GM21360 (cell line): ENCODE results near the gene EIF5.
"Not testable (repeated sequence)": the region's sequence is repeated elsewhere in the genome, so short reads cannot be mapped to it uniquely, and the experiment has no call there.

Experiments used
- ATAC-seq: cut with Tn5 transposase; IDR thresholded peaks from one replicate; pipeline ENCODE4 v1.9.1; 2021; ENCODE audit warnings: mild to moderate bottlenecking, moderate library complexity; ENCODE audit not compliant: unreplicated experiment

The EIF5 gene

DNA sequence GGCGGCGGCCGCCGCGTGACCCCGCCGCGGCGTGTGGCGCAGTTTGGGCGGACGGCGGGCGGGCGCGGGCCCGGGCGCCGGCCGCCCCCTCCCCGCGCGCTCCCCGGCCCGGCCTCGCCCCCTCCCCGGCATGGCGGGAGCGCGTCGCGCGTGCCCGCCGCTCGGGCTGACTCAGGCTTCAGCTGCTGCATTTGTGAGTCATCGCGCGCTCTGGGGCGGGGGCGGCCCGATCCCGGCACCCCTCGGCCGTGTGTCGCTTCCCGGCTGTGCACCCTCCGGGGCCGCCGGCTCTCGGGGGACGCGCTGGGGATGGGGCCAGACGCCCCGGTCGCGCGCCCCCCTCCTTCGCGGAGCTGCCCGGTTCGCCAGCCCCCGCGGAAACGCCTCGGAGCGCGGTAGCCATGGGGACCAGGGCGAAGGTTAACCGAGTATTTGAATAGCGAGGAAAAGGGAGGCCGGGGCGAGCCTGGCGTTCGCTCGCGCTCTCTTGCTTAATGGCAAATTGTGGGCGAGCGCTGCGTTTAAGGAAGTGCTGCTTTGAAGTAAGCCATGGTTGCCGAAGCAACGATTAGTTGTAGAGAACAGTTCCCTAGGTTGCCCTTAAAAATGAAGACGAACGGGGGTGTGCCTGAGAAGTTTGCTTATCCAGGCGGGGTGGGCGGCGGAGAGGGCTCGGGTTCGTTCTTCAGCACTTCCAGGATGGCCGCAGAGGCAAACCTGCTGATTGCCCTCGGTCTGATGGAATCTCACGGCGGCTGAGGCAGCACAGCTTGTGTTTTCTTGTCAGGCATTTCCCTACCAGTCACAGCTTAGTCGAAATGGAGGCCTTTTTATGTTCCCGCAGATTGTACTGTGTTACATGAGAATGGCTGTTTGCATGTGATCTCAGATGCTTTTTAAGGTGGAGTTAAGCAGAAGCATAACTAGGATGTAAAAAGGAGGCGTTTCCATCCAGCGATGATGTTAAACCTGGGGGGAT is 896 bp downstream of the EIF5 start:
- peak; percentile 18 for ATAC-seq

DNA sequence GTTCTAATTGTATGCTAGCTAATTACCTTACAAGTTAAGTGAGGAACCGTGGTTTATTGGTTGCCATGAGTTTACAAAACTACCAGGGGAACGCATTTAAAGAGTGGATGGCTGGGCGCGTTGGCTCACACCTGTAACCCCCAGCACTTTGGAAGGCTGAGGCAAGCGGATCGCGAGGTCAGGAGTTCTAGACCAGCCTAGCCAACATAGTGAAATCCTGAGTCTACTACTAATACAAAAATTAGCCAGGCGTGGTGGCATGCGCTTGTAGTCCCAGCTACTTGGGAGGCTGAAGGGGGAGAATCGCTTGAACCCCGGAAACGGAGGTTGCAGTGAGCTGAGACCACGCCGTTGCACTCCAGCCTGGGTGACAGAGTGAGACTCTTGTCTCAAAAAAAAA is 2.2 kb downstream of the EIF5 start:
- ATAC-seq: no peak

DNA sequence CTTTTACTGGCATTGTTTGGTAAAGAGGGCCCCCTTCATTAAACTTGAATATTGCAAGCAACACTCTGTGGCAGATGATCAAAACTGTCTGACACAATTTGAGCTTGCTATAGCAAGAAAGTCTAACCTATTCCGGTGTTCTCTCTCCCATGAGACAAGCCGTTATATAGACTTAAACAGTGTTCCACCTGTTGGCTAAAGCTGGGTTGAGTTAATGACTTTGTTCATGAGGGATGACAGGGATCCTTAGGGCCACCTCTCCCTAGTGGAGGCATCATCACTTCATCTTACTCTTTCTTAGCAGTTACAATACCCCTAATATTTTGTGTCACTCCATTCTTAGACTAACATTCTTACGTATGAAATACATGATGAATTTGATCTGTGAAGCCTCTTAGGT is 3.8 kb downstream of the EIF5 start:
- no peak for ATAC-seq

DNA sequence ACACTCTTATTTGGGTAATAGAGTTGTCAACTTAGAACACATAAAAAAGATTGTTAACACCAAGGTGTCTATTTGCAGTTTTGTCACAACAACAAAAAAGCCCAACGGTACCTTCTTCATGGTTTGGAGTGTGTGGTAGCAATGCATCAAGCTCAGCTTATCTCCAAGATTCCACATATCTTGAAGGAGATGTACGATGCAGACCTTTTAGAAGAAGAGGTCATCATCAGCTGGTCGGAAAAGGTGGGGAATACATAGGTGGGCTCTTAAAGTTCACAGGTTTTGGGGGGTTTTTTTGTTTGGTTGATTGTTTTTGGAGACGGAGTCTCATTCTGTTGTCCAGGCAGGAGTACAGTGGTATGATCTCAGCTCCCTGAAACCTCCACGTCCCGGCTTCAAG is 5.5 kb downstream of the EIF5 start:
- ATAC-seq: no peak

DNA sequence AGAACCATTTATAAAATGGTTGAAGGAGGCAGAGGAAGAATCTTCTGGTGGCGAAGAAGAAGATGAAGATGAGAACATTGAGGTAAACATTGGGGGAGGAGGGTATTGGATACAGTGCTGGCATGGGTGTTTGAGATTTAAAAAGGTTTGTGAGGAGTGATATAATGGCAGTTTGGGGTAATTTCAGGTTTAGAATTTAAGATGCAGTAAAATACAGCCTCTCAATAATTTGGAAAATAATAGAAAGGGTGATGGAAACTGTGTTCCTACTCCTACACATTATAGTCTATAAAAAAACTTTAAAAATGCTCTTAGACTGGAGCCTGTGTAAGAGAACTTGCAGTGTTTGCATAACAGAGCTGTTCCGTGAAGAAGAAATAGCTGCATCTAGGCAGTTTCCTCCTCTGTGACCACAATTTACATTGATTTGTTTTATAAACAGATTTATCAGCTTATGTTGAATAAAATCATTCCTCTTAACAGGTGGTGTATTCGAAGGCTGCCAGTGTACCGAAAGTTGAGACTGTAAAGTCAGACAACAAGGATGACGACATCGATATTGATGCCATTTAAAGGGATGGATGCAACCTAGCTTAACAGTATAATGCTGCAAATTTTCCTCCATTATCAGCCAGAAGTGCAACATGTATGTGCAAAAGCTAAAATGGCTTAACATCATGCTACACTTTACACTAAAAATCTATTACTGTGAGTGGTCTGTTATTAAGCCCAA is 6.6 kb downstream of the EIF5 start:
- ATAC-seq: no peak

DNA sequence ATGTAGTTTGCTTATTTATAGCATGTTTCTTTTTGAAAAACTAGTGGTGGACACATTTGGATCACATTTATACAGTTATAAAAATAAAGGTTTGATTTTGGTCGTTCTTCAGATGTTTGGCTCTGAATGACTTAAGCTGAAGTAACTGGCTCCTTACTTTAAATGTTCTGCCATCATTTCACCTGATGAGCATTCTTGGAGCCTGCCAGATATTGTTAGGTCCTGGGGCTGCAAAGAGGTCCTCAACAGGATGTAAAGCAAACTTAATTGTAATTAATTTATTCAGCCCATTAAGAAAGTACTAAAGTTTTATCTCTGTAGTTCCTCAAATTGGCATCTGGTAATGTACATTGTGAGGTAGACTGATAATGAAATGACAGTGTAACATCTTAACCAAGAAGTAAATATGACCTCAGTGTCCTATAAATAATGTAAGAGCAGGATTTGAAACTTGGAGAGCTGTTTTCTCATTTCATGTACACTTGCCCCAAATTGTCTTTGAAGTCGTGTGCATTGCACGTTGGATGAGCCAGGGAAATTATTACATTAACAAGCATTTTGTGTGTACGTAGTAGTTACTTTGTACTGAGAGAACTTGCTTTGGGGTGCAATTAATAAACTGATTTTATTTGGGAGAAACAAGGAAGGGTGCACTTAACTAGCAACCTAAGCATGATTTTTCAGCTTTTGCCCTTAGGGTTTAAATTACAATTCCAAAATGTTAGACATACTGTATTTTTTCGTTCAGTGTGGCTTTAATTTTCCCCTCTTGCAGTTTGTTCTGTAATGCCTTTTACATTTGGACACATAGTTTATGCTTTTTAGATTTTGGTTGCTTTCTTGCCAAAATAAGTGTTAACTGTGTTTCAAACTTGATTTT is 7.5 kb downstream of the EIF5 start:
- ATAC-seq: no peak

DNA sequence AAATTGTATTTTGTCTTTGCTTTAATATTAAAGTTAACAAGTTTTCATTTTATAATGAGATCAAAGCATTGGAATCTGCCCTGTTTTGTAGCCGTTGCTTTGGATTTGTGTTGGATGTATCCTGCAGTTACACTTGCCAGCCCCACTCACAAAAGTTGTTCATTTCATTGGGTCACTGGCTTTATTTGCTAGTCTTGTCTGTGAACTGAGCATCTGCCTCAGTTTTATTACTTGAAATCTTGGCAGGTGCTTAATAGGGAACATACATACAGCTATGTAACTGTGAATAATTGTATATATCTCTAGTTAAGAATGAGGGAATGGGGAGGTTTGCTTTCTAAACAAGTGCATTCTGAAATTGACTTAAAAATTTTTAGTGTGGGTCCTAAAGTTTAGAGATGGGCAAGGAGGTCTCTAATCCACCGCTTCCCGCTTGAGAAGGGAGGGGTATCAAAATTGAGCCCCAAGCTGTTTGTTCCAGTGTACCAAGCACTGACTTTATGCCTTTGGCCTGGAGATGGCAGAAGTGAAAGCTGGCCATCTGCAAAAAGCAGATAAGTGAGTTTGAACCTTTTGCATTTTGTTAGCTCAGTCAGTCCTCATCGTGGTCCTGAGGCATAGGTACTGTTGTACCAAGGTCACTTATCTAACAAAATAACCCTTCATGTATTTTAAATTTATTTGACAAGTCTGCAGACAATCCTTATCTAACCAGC is 9.3 kb downstream of the EIF5 start:
- ATAC-seq: no peak

DNA sequence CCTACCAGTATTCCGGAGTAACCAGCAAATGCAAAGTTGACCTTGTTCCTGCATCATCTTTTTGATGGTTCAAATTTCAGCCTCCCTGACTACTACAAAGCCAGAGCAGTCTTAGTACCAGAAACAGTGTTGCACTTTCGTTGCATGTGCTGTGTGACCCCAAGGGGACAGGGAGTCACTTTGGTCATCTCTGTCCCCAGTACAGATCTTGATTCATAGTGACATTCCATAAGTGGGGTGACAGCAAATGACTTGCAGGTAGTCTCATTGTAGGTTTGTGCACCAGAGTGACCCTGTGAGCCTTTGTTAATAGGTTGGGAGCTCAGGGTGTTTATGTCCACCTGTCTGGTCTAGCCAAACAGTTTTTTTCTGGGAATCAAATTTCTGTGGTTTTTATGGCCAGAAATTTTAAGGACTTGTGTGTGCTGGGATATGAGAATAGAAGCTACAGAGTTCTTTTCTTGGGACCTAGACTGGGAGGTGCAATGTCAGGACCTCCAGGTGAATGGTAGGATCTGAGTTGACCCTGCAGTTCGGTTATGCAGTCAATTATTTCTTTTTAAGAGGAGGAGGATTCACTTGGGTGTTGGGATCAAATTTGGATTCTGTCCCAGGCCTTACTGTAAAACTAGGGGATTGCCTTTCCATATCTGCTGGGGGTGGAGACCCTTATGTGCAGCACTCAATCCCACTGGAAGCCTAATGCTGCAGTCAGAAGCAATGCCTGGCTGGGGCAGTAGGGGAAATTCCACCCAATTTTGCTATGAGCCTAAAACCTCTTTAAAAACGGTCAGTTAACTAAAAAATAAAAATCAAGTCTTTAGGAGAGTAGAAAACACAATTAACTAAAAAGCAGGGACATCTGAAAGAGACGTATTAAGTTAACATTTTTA is 10.1 kb downstream of the EIF5 start:
- no peak for ATAC-seq

DNA sequence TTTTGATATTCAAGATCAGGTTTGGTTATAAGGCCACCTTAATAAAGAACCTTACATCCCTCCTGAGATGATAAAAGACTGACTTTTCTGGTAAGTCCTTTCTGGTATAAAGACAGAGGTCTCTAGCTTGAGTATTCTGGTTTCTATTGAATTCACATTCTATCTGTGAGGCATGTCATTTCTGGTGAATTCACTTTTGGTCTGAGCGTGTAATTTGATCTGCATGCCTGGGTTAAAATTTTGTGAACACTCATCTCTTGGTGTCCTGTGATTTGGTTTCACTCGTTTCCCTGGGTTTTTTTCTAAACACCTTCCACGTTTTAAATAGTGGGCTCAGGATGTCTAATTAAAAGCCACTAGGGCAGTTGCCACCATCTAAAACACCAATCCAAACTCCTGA is 12.2 kb downstream of the EIF5 start:
- ATAC-seq: no peak

DNA sequence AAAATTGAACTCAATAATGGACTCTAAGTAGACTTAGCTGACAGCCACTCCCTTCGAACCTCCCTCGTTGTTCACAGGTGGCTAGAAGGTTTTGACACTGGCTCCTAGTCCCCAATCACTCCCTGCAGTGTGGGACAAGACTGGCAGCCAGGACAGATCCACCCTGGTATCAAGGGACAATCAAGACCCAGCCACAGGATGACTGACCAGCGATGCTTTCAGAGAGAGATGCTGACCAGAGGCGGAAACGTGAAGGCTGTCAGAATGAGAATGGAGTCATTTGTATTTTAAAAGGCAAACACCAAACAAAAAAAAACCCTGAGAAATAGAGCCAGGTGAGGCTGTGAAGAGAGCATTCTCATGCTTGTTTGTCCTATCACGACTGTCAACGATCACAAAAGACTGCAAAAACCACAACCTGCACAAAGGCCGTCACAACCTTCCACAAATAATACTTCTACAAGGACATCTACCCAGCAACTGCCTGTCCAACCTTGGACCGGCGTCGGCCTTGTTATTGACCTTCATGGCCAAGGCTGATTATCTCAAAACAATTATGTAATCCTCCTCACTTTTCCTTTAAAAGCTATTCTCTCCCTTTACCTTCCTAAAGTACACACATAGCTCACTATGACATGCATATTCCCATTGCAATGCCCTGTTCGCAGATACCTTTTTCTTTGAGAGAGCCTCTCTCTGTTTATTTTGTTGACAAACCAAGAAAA is 13.2 kb downstream of the EIF5 start:
- no peak for ATAC-seq

DNA sequence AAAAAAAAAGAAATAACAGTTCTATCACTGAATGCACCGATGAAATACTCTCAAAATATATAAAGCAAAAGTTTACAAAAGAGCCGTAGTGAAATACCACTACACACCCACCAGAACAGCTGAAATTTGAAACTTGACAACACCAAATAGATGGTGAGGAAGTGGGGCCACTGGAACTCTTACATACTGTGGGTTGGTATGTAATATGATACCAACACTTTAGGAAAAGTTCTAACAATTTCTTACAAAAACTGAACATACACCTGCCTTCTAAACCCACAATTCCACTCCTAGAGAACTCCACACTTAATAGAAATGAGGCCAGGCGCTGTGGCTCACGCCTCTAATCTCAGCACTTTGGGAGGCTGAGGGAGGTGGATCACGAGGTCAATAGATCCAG is 14.1 kb downstream of the EIF5 start:
- ATAC-seq: no peak

DNA sequence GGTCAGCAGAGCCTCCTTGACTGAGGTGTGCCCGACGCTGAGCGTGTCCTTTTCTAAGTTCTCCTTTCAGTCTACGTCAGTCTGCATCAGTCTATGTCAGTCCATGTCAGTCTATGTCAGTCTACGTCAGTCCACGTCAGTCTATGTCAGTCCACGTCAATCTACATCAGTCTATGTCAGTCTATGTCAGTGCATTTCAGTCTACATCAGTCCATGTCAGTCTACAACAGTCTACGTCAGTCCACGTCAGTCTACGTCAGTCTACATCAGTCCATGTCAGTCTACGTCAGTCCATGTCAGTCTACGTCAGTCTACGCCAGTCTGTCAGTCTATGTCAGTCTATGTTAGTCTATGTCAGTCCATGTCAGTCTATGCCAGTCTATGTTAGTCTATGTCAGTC is 15.9 kb downstream of the EIF5 start:
- ATAC-seq: no peak

DNA sequence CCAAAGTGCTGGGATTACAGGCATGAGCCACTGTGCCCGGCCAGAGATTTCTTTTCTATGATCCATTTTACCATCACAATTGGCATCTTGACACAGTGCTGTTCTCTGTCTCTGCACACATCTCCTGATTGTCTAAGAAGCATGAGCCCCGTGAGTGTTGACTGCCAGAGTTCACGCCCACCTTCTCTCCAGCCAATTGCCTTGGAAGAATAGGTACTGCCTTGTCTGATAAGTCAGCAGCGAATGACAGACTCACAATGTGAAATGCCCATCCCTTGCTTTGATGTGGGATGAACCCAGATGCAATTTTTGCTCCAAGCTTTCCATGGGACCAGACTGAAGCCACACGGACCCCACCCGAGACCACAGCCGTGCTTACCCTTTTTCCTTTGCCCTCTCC is 19.3 kb downstream of the EIF5 start:
- ATAC-seq: no peak

DNA sequence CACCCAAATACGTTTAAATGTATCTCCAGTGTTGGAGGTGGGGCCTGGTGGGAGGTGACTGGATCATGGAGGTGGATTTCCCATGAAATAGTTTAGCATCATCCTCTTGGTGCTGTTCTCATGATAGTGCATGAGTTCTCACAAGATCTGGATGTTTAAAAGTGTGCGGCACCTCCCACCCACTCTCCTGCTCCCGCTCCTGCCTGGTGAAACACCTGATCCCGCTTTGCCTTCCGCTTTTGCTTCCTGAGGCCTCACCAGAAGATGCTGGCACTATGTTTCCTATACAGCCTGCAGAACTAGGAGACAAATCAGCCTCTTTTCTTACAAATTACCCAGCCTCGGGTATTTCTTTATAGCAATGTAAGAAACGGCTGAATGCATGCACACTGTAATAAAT is 20.1 kb downstream of the EIF5 start:
- ATAC-seq: no peak

DNA sequence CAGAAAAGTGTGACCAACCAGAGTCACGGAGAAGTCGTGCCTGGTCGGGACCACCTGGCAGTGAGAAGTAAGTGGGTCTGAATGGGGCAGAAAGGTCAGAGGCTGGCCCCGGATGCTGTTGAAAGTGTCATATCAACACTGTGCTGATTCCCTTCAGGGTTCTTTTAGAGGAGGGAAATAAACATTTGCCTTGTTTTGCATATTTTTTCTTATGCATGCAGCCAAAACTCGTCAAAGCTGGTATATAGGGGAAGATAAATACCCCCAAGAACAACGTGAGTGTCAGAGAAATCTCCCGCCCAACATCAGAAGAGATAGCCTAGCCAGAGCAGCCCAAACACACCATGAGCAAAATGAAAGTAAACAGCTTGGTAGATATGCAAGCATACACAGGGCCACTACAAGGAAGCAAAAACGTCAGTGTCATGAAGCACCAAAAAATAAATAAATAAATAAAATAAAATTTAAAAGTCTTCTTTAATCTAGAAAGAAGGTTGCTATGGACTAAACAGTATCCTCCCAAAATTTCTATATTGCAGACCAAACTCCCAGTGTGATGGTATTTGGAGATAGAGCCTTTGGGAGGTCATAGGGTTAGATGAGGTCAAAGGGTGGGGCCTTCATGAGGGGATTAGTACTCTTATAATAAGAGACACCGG is 22.1 kb downstream of the EIF5 start:
- no peak for ATAC-seq

DNA sequence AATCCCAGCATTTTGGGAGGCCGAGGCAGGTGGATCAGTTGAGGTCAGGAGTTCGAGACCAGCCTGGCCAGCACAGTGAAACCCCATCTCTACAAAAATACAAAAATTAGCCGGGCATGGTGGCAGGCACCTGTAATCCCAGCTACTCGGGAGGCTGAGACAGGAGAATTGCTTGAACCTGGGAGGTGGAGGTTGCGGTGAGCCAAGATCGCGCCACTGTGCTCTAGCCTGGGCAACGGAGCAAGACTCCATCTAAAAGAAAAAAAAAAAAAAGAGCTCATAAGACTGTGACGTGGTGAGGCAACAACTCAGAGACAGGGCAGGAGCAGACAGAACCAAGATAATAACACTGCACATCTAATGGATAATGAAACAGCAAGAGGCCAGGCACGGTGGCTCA is 23.5 kb downstream of the EIF5 start:
- not testable (repeated sequence) for ATAC-seq

DNA sequence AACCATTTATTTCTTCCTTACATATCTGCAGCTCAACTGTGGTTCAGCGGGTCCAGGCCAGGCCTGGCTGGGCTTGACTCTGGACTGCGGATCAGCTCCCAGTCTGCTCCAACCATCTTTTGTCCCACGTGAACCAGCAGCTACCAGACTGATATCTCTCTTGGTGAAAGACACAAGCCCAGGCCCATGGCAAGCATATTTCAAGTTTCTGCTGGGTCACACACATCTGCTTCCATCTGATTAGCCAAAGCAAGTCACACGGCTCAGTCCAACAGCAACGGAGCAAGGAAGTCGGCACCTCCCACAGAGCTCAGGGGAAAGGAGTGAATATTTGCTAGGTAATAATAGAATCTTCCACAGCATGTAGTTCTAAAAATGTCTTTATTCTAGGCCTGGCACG is 26.5 kb downstream of the EIF5 start:
- ATAC-seq: no peak

DNA sequence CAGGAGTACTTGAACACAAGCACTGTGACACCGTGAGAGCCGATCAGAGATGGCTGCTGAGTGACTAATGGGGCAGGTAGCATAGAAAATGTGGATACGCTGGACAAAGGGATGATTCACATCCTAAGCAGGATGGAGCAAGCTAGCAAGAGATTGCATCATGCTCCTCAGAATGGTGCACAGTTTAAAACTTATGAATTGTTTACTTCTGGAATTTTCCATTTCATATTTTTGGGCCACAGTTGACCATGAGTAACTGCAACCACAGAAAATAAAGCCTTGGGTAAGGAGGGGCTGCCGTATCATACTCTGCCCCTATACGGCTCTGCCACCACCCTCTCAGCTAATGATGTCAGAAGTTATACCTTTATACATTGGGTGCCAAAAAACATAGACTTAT is 27.8 kb downstream of the EIF5 start:
- no peak for ATAC-seq
